NT2/D1 (cell line): Measurements from ENCODE around the gene COX11.

Source experiments
- YY1 ChIP-seq: IDR thresholded peaks from 2 replicates; pipeline ENCODE4 v1.6.1; 2011; ENCODE audit not compliant: insufficient read length, insufficient read depth
- ZNF274 ChIP-seq: IDR thresholded peaks from 2 replicates; pipeline ENCODE4 v1.6.1; 2011; ENCODE audit warnings: mild to moderate bottlenecking, low read depth, low read length

DNA sequence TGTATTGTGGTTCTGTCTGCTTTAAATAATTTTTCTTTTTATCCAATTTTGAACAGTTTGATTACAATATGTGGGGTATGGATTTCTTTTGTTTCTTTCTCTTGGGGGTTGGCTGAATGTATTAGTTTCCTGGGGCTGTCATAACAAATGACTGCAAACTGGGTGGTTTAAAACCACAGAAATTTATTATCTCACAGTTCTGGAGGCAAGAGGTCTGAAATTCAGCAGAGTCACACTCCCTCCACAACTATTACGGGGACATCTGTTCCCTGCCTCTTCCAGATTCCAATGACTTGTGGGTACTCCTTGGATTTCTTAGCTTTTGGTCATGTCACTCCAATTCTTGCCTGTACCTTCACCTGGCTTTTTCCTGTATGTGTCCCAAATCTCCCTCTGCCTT, 23.7 kb downstream of the COX11 start:
- TF ChIP-seq ZNF274 (no peak), YY1 (no peak)
